Mesendoderm (in vitro differentiated cells): ENCODE data around the gene ERICH4.
"Not testable (repeated sequence)": the region's sequence is repeated elsewhere in the genome, so short reads cannot be mapped to it uniquely, and the experiment has no call there.

Experiments used
- DNase-seq: peaks from one replicate; pipeline ENCODE4 v3.0.0; 2013
- H2AK5ac ChIP-seq: 2 replicates; pipeline ENCODE4 v1.6.1; 2013; ENCODE audit warnings: low read length, inconsistent platforms
- H2BK120ac ChIP-seq: 2 replicates; pipeline ENCODE4 v1.6.1; 2013; ENCODE audit warnings: low read depth, mild to moderate bottlenecking, low read length, moderate library complexity, mixed read lengths
- H2BK15ac ChIP-seq: replicated peaks from 2 replicates; pipeline ENCODE4 v1.6.1; 2013; ENCODE audit warnings: low read depth, mild to moderate bottlenecking, moderate library complexity
- H2BK5ac ChIP-seq: 2 replicates; pipeline ENCODE4 v1.6.1; 2013; ENCODE audit warnings: low read length, inconsistent platforms
- H3K18ac ChIP-seq: 2 replicates; pipeline ENCODE4 v1.6.1; 2013; ENCODE audit warnings: mild to moderate bottlenecking, low read length, mixed read lengths
- H3K23ac ChIP-seq: one replicate; pipeline ENCODE4 v1.6.1; 2013; ENCODE audit warnings: low read length
- H3K27ac ChIP-seq: 2 replicates; pipeline ENCODE4 v1.5.1; 2013; ENCODE audit warnings: low read depth, mild to moderate bottlenecking, inconsistent platforms, low read length, moderate library complexity
- H3K27me3 ChIP-seq: 2 replicates; pipeline ENCODE4 v1.6.1; 2013; ENCODE audit warnings: low read length, control low read depth, mild to moderate bottlenecking, inconsistent platforms; ENCODE audit not compliant: insufficient read depth, poor library complexity
- H3K36me3 ChIP-seq: 2 replicates; pipeline ENCODE4 v1.6.1; 2013; ENCODE audit warnings: low read length, inconsistent platforms; ENCODE audit not compliant: control insufficient read depth, insufficient read depth
- H3K4ac ChIP-seq: one replicate; pipeline ENCODE4 v1.6.1; 2013; ENCODE audit warnings: low read depth, mild to moderate bottlenecking, low read length, moderate library complexity
- H3K4me1 ChIP-seq: 2 replicates; pipeline ENCODE4 v1.6.1; 2013; ENCODE audit warnings: low read depth, low read length, inconsistent platforms; ENCODE audit not compliant: control insufficient read depth
- H3K4me2 ChIP-seq: 2 replicates; pipeline ENCODE4 v1.6.1; 2013; ENCODE audit warnings: low read length
- H3K4me3 ChIP-seq: 2 replicates; pipeline ENCODE4 v1.5.1; 2013; ENCODE audit warnings: mild to moderate bottlenecking, low read length
- H3K56ac ChIP-seq: one replicate; pipeline ENCODE4 v1.6.1; 2013; ENCODE audit warnings: low read length
- H3K79me1 ChIP-seq: 2 replicates; pipeline ENCODE4 v1.6.1; 2013; ENCODE audit warnings: low read length, inconsistent platforms
- H3K79me2 ChIP-seq: 2 replicates; pipeline ENCODE4 v1.6.1; 2013; ENCODE audit warnings: mild to moderate bottlenecking, low read length; ENCODE audit not compliant: control insufficient read depth, insufficient read depth
- H3K9ac ChIP-seq: 2 replicates; pipeline ENCODE4 v1.6.1; 2013; ENCODE audit warnings: low read length, inconsistent platforms
- H4K5ac ChIP-seq: one replicate; pipeline ENCODE4 v1.6.1; 2013; ENCODE audit warnings: low read length
- H4K8ac ChIP-seq: one replicate; pipeline ENCODE4 v1.6.1; 2013; ENCODE audit warnings: low read depth, mild to moderate bottlenecking, control low read depth, low read length, moderate library complexity
- WGBS: extraction: QIAGEN DNeasy Blood & Tissue Kit; methylation state at CpG from one replicate; pipeline ENCODE4 v1.1.7; 2013; ENCODE audit warnings: low lambda C conversion rate, missing lambda C conversion rate; ENCODE audit not compliant: insufficient coverage; ENCODE audit errors: extremely low coverage; 5-methylcytosine and 5-hydroxymethylcytosine counted together

The ERICH4 gene

GRCh38 chr19:41407271-41407670 is 35.7 kb upstream of the ERICH4 start:
- Histone ChIP-seq H4K5ac (no peak overlapping the region), H3K4me3 (no peak overlapping the region), H3K4ac (no peak overlapping the region), H3K27ac (peak overlapping the region; percentile 71), H3K4me2 (no peak overlapping the region), H3K9ac (peak overlapping the region; percentile 50), H4K8ac (no peak overlapping the region), H2BK15ac (no peak overlapping the region), H3K79me2 (no peaks in the 10 kb centered on the region), H3K56ac (peak overlapping the region; percentile 60), H2BK5ac (no peak overlapping the region), H3K36me3 (no peaks in the 10 kb centered on the region), H3K79me1 (no peaks in the 10 kb centered on the region), H2BK120ac (no peak overlapping the region), H3K23ac (no peak overlapping the region), H2AK5ac (no peak overlapping the region), H3K18ac (no peak overlapping the region), H3K4me1 (peaks cover 5% of the 10 kb centered on the region), H3K27me3 (no peaks in the 10 kb centered on the region)
- peak; percentile 67 for DNase-seq
- no CpG with 5 or more reads among the region's 4 CpGs for WGBS

- Histone ChIP-seq H3K18ac (no peak overlapping the region), H2BK15ac (no peak overlapping the region), H2AK5ac (no peak overlapping the region), H3K9ac (no peak overlapping the region), H4K8ac (no peak overlapping the region), H3K27me3 (no peaks in the 10 kb centered on the region), H3K27ac (no peak overlapping the region), H3K4me3 (no peak overlapping the region), H3K79me2 (no peaks in the 10 kb centered on the region), H3K4me1 (peaks cover 5% of the 10 kb centered on the region), H3K4ac (no peak overlapping the region), H4K5ac (no peak overlapping the region), H3K56ac (no peak overlapping the region), H3K23ac (no peak overlapping the region), H2BK5ac (no peak overlapping the region), H3K4me2 (no peak overlapping the region), H3K79me1 (no peaks in the 10 kb centered on the region), H2BK120ac (no peak overlapping the region), H3K36me3 (no peaks in the 10 kb centered on the region)
- WGBS, result no CpG with 5 or more reads among the region's 4 CpGs
- peak; percentile 59 for DNase-seq
Observed at GRCh38 chr19:41408256-41408655, 34.7 kb upstream of the ERICH4 start.

GRCh38 chr19:41408846-41409245 is 34.1 kb upstream of the ERICH4 start:
- H3K79me1 ChIP-seq, H4K8ac ChIP-seq, H3K4me3 ChIP-seq, H3K79me2 ChIP-seq, H4K5ac ChIP-seq, H3K27me3 ChIP-seq, H3K4ac ChIP-seq, H2BK15ac ChIP-seq, H3K4me2 ChIP-seq, H3K27ac ChIP-seq, H3K18ac ChIP-seq, DNase-seq, H2BK5ac ChIP-seq, H3K23ac ChIP-seq, H2BK120ac ChIP-seq, H3K9ac ChIP-seq, H3K36me3 ChIP-seq, H3K4me1 ChIP-seq, H3K56ac ChIP-seq, H2AK5ac ChIP-seq: not testable (repeated sequence)
- no CpG with 5 or more reads among the region's 5 CpGs for WGBS

- no peak overlapping the region for H3K4me2 ChIP-seq
- H3K36me3 ChIP-seq, result no peaks in the 10 kb centered on the region
- no peak overlapping the region for H2BK120ac ChIP-seq
- H2AK5ac ChIP-seq, result no peak overlapping the region
- no peak overlapping the region for H3K27ac ChIP-seq
- no peak overlapping the region for H3K18ac ChIP-seq
- peaks cover 5% of the 10 kb centered on the region for H3K4me1 ChIP-seq
- H3K56ac ChIP-seq, result no peak overlapping the region
- no peak overlapping the region for H2BK15ac ChIP-seq
- DNase-seq, result peak; percentile 81
- H3K4ac ChIP-seq, result no peak overlapping the region
- H3K9ac ChIP-seq, result no peak overlapping the region
- no peak overlapping the region for H3K23ac ChIP-seq
- no peak overlapping the region for H2BK5ac ChIP-seq
- no peak overlapping the region for H4K8ac ChIP-seq
- no peaks in the 10 kb centered on the region for H3K27me3 ChIP-seq
- no peak overlapping the region for H4K5ac ChIP-seq
- no peaks in the 10 kb centered on the region for H3K79me1 ChIP-seq
- no CpG with 5 or more reads among the region's 4 CpGs for WGBS
- H3K4me3 ChIP-seq, result no peak overlapping the region
- H3K79me2 ChIP-seq, result no peaks in the 10 kb centered on the region
Observed at GRCh38 chr19:41409288-41409687, 33.7 kb upstream of the ERICH4 start.

GRCh38 chr19:41410336-41411054 is 32.5 kb upstream of the ERICH4 start:
- Histone ChIP-seq H3K79me1 (no peaks in the 10 kb centered on the region), H2AK5ac (no peak overlapping the region), H3K56ac (no peak overlapping the region), H3K27ac (no peak overlapping the region), H2BK15ac (no peak overlapping the region), H3K9ac (no peak overlapping the region), H3K4me2 (no peak overlapping the region), H3K4me1 (peaks cover 5% of the 10 kb centered on the region), H4K8ac (no peak overlapping the region), H3K18ac (no peak overlapping the region), H2BK5ac (no peak overlapping the region), H2BK120ac (no peak overlapping the region), H4K5ac (no peak overlapping the region), H3K23ac (no peak overlapping the region), H3K4ac (no peak overlapping the region), H3K36me3 (no peaks in the 10 kb centered on the region), H3K27me3 (no peaks in the 10 kb centered on the region), H3K79me2 (no peaks in the 10 kb centered on the region), H3K4me3 (no peak overlapping the region)
- no peak for DNase-seq
- WGBS, result no CpG with 5 or more reads among the region's 23 CpGs
